Measurements from ENCODE around the gene ACP2.

The ACP2 gene

GRCh38 chr11:47234669-47235100 is 13.9 kb downstream of the ACP2 start:
- no peak for TF ChIP-seq CTCF (conservative IDR thresholded peaks at IDR 0.05; ENCODE audit: low read length)
- DNase-seq (ENCODE audit: low read depth) = no peak
- no peak overlapping the region for H3K4me3 ChIP-seq (ENCODE audit: low read length)

GRCh38 chr11:47233989-47234668 is 14.5 kb downstream of the ACP2 start:
- peak; percentile 56 for TF ChIP-seq CTCF (conservative IDR thresholded peaks at IDR 0.05; ENCODE audit: low read length)
- H3K4me3 ChIP-seq (ENCODE audit: low read length) = no peak overlapping the region

GRCh38 chr11:47233051-47233450 is 15.6 kb downstream of the ACP2 start:
- no peak for TF ChIP-seq CTCF (conservative IDR thresholded peaks at IDR 0.05; ENCODE audit: low read length)
- no peak overlapping the region for H3K4me3 ChIP-seq (ENCODE audit: low read length)
- DNase-seq (ENCODE audit: low read depth) = no peak

More at GRCh38 chr11:47233989-47234668, 14.5 kb downstream of the ACP2 start:
- DNase-seq (ENCODE audit: low read depth) = peak; percentile 80

GRCh38 chr11:47229161-47229560 is 19.5 kb downstream of the ACP2 start:
- TF ChIP-seq CTCF (conservative IDR thresholded peaks at IDR 0.05; ENCODE audit: low read length) = no peak
- no peak for DNase-seq (ENCODE audit: low read depth)
- no peak overlapping the region for H3K4me3 ChIP-seq (ENCODE audit: low read length)

GRCh38 chr11:47225552-47226400 is 22.8 kb downstream of the ACP2 start:
- no peak for DNase-seq (ENCODE audit: low read depth)
- no peak overlapping the region for H3K4me3 ChIP-seq (ENCODE audit: low read length)
- no peak for TF ChIP-seq CTCF (conservative IDR thresholded peaks at IDR 0.05; ENCODE audit: low read length)

GRCh38 chr11:47222696-47223095 is 25.9 kb downstream of the ACP2 start:
- peak; percentile 32 for DNase-seq (ENCODE audit: low read depth)
- H3K4me3 ChIP-seq (ENCODE audit: low read length) = no peak overlapping the region
- no peak for TF ChIP-seq CTCF (conservative IDR thresholded peaks at IDR 0.05; ENCODE audit: low read length)
